Kidney epithelial cell (primary cell): ENCODE data around the gene CCDC169. TPM values are rescaled to one million over a fixed set of nuclear protein-coding genes. Genes with fewer than 3 reads are reported as not detected.

Source experiments
- DNase-seq: peaks from one replicate; pipeline ENCODE4 v3.0.0-alpha.2; 2010; ENCODE audit warnings: low read depth
- H3K27me3 ChIP-seq: 2 replicates; pipeline ENCODE4 v1.6.0; 2011; ENCODE audit warnings: low read length; ENCODE audit not compliant: control insufficient read depth, insufficient read depth
- H3K36me3 ChIP-seq: 2 replicates; pipeline ENCODE4 v1.5.1; 2011; ENCODE audit warnings: low read length; ENCODE audit not compliant: control insufficient read depth, insufficient read depth
- H3K4me3 ChIP-seq: 2 replicates; pipeline ENCODE4 v1.5.1; 2011; ENCODE audit warnings: low read depth, mild to moderate bottlenecking, control low read depth, low read length
- total RNA-seq: library from RNA; depleted of rRNA; stranded (reverse); fragments of >200 nt; gene quantifications from 2 replicates; pipeline ENCODE4 v1.2.3, GENCODE V29; 2015
- TF ChIP-seq, protein P1 (sequence below): IDR thresholded peaks from 2 replicates; pipeline ENCODE4 v1.5.1; 2011; ENCODE audit warnings: mild to moderate bottlenecking, moderate library complexity, low read length, control low read depth, inconsistent platforms; ENCODE audit not compliant: insufficient read depth, poor library complexity, severe bottlenecking

CCDC169 gene
- total RNA-seq, 1 donor from 2014 or later: 3.8 TPM

- H3K4me3 ChIP-seq: no peak overlapping the region
- no peak for DNase-seq
- TF ChIP-seq, protein P1, sequence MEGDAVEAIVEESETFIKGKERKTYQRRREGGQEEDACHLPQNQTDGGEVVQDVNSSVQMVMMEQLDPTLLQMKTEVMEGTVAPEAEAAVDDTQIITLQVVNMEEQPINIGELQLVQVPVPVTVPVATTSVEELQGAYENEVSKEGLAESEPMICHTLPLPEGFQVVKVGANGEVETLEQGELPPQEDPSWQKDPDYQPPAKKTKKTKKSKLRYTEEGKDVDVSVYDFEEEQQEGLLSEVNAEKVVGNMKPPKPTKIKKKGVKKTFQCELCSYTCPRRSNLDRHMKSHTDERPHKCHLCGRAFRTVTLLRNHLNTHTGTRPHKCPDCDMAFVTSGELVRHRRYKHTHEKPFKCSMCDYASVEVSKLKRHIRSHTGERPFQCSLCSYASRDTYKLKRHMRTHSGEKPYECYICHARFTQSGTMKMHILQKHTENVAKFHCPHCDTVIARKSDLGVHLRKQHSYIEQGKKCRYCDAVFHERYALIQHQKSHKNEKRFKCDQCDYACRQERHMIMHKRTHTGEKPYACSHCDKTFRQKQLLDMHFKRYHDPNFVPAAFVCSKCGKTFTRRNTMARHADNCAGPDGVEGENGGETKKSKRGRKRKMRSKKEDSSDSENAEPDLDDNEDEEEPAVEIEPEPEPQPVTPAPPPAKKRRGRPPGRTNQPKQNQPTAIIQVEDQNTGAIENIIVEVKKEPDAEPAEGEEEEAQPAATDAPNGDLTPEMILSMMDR: no peak
- no peaks in the 10 kb centered on the region for H3K36me3 ChIP-seq
- H3K27me3 ChIP-seq: no peaks in the 10 kb centered on the region
Observed at GRCh38 chr13:36259361-36260137, 38.1 kb downstream of the CCDC169 start.

DNA sequence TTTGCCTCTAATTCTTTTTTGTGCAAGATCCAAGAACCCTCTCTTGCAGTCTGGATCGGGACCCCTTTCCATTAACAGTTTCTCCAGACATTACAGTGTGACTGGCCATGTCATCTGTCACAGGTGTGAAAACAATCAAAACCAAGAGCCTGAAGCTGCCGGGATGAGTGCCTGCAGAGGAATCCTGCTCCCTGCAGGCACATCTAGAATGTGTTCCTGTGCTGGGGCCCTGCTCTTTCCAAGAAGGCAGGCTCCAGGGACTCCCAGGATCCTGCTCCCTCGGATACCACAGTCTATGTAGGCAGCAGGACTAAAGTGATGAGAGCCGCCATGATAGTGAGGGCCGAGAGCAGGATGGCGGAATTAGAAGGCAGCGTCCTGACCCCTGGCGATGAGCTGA is 38.8 kb downstream of the CCDC169 start:
- H3K36me3 ChIP-seq: no peaks in the 10 kb centered on the region
- no peak overlapping the region for H3K4me3 ChIP-seq
- no peak for DNase-seq
- H3K27me3 ChIP-seq: no peaks in the 10 kb centered on the region
- TF ChIP-seq, protein P1: no peak

DNA sequence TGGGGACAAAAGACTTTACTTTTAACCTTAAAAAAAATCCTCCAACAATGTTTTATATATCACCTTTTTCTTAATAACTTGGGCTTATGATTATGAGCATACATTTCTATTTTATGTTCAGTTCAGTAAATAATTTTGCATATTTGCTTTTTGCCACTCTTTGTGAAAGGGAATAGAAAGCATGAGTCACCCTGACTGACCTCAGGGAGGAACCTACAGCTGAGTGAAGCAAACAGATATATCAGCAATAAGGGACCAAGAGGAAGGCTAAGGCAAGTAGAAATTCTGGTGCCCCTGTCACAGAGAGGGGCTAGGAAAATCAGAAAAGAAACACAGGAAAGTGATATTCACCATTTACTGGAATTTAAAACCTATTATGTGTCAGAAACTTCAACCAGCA is 46.1 kb downstream of the CCDC169 start:
- TF ChIP-seq, protein P1: no peak
- Histone ChIP-seq H3K4me3 (no peak overlapping the region), H3K36me3 (no peaks in the 10 kb centered on the region), H3K27me3 (no peaks in the 10 kb centered on the region)
- DNase-seq: no peak

DNA sequence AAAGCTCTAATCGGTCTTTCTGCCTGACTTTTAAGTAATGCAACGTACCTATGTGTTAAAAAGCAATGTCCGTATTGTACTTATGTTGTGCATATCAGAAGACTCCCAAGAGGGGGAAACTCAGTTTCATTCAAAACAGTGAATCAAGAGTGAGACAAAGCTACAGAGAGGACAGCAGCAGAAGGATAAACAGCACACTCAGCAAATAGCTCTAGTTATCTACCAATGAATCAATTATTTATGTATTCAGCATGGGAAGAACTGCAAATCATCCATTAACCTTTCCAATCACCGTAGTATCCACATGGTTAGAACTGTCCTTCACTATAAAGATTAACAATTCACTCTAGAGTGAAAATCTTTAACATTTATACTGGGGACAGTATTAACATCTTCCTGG is 46.6 kb downstream of the CCDC169 start:
- DNase-seq: no peak
- Histone ChIP-seq H3K4me3 (no peak overlapping the region), H3K27me3 (no peaks in the 10 kb centered on the region), H3K36me3 (no peaks in the 10 kb centered on the region)
- TF ChIP-seq, protein P1: no peak

- Histone ChIP-seq H3K4me3 (no peak overlapping the region), H3K36me3 (no peaks in the 10 kb centered on the region), H3K27me3 (no peaks in the 10 kb centered on the region)
- DNase-seq: no peak
- TF ChIP-seq, protein P1: no peak
Observed at GRCh38 chr13:36248700-36249099, 48.9 kb downstream of the CCDC169 start.

DNA sequence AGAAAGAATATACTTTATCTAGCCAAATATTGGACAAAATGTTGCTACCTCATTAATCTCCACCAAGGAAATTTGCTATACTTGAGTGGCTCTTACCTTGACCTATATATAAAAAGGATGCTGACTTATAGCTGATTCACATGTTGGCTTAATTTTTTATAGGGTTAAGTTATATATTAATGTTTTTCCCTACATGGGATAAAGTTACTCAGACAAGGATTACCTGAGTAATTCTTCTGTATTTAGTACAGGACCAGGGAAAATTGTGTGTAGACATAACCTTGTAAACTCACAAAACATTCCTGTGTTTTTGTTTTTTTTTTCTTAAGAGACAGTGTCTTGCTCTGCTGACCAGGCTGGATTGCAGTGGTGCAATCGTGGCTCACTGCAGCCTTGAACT is 52.6 kb downstream of the CCDC169 start:
- Histone ChIP-seq H3K27me3 (no peaks in the 10 kb centered on the region), H3K36me3 (no peaks in the 10 kb centered on the region), H3K4me3 (no peak overlapping the region)
- TF ChIP-seq, protein P1: no peak
- DNase-seq: no peak
